Measurements from ENCODE around the gene BTBD19. TPM values are rescaled to one million over a fixed set of nuclear protein-coding genes. Genes with fewer than 3 reads are reported as not detected.
A peak's percentile ranks its signal among the peaks of the same experiment; 100 is the strongest.

Gene BTBD19
- total RNA-seq, 1 donor from 2014 or later: 1.4 TPM

DNA sequence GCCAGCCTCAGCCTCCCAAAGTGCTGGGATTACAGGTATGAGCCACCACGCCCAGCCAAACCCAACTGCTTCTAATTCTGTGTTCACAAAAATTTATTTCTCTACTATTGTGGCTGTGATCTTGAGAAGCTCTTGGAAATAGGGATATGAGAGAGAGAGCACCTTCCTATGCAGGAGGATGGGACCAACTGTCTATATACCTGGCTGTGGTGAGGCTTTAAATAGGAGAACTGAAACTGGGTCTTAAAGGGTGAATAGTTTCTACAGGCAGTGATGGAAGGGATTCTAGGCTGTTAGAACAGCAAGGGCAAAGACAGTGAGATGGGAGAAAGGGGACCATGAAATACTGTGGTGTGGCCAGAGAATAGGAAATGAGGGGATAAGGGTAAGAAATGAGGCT is 43.0 kb downstream of the BTBD19 start:
- no peak for DNase-seq (ENCODE audit: low spot score)
- Histone ChIP-seq H3K9me3 (ENCODE audit: low read depth) (no peaks in the 10 kb centered on the region), H3K4me1 (peaks cover 9% of the 10 kb centered on the region), H3K4me3 (no peak overlapping the region), H4K20me1 (ENCODE audit: low read depth) (no peaks in the 10 kb centered on the region), H2AFZ (replicated peaks) (no peak overlapping the region), H3K4me2 (no peak overlapping the region), H3K9ac (no peak overlapping the region), H3F3A (ENCODE audit: low read depth) (no peaks in the 10 kb centered on the region), H3K27me3 (no peaks in the 10 kb centered on the region), H3K36me3 (no peaks in the 10 kb centered on the region), H3K27ac (no peak overlapping the region), H3K79me2 (ENCODE audit: low read depth) (no peaks in the 10 kb centered on the region)
- Mint-ChIP-seq H3K27ac (peak overlapping the region; percentile 9), H3K4me1 (peaks cover 4% of the 10 kb centered on the region), H3K9me3 (no peaks in the 10 kb centered on the region), H3K27me3 (ENCODE audit: insufficient read depth, low read depth) (no peaks in the 10 kb centered on the region), H3K4me3 (no peak overlapping the region), H3K36me3 (peaks cover 22% of the 10 kb centered on the region)
- TF ChIP-seq CTCF (IDR thresholded peaks at IDR 0.05) (no peak), EZH2phosphoT487 (IDR thresholded peaks at IDR 0.05) (no peak), EZH2 (IDR thresholded peaks at IDR 0.05) (no peak)

DNA sequence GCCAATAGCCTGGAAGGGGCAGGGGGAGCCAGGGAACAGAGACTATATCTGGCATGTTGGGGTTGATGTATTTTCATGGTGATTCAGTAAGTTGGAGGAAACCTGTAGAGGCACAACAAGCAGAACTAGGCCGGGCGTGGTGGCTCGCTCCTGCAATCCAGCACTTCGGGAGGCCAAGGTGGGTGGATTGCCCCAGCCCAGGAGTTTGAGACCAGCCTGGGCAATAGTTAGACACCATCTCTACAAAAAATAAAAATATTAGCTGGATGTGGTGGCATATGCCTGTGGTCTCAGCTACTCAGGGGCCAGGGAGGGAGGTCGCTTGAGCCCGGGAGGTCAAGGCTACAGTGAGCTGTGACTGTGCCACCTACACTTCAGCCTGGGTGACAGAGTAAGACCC is 44.9 kb downstream of the BTBD19 start:
- H3K27me3 Mint-ChIP-seq (ENCODE audit: insufficient read depth, low read depth): no peaks in the 10 kb centered on the region
- Histone ChIP-seq H3K9ac (no peak overlapping the region), H3K36me3 (no peaks in the 10 kb centered on the region), H4K20me1 (ENCODE audit: low read depth) (no peaks in the 10 kb centered on the region), H3K4me3 (no peak overlapping the region), H3K4me2 (no peak overlapping the region), H2AFZ (replicated peaks) (no peak overlapping the region), H3K9me3 (ENCODE audit: low read depth) (no peaks in the 10 kb centered on the region), H3F3A (ENCODE audit: low read depth) (no peaks in the 10 kb centered on the region), H3K27me3 (no peaks in the 10 kb centered on the region), H3K79me2 (ENCODE audit: low read depth) (no peaks in the 10 kb centered on the region), H3K27ac (no peak overlapping the region), H3K4me1 (peaks cover 9% of the 10 kb centered on the region)
- H3K27ac Mint-ChIP-seq: no peak overlapping the region
- no peak for DNase-seq (ENCODE audit: low spot score)
- no peaks in the 10 kb centered on the region for H3K9me3 Mint-ChIP-seq
- peaks cover 30% of the 10 kb centered on the region for H3K36me3 Mint-ChIP-seq
- peaks cover 4% of the 10 kb centered on the region for H3K4me1 Mint-ChIP-seq
- TF ChIP-seq CTCF (IDR thresholded peaks at IDR 0.05) (no peak), EZH2phosphoT487 (IDR thresholded peaks at IDR 0.05) (no peak), EZH2 (IDR thresholded peaks at IDR 0.05) (no peak)
- H3K4me3 Mint-ChIP-seq: no peak overlapping the region

DNA sequence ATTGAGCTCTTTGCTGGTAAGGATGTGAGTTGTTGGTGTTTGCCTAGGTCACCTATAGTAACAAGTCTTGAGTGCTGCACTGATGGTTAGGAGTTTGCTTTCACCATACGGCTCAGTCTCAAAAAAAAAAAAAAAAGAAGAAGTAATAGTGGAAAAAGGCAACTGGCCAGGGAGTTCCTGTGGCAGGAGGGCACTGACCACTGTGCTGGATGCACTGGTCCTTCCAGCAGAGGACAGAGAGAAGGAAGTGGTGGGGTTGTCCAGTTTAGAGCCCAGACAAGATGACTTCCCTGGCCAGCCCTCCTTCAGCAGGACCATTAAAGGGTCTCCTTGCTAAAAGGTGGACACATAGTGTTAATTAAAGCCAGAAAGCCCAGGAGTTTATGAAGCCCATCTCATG is 46.6 kb downstream of the BTBD19 start:
- no peak for DNase-seq (ENCODE audit: low spot score)
- TF ChIP-seq EZH2 (IDR thresholded peaks at IDR 0.05) (no peak), EZH2phosphoT487 (IDR thresholded peaks at IDR 0.05) (no peak), CTCF (IDR thresholded peaks at IDR 0.05) (no peak)
- Mint-ChIP-seq H3K36me3 (peaks cover 26% of the 10 kb centered on the region), H3K9me3 (no peaks in the 10 kb centered on the region), H3K27me3 (ENCODE audit: insufficient read depth, low read depth) (no peaks in the 10 kb centered on the region), H3K27ac (no peak overlapping the region), H3K4me1 (no peaks in the 10 kb centered on the region), H3K4me3 (no peak overlapping the region)
- no peak overlapping the region for H3K4me3 ChIP-seq
- H3K27me3 ChIP-seq: no peaks in the 10 kb centered on the region
- no peaks in the 10 kb centered on the region for H3F3A ChIP-seq (ENCODE audit: low read depth)
- no peaks in the 10 kb centered on the region for H4K20me1 ChIP-seq (ENCODE audit: low read depth)
- H3K27ac ChIP-seq: no peak overlapping the region
- H2AFZ ChIP-seq (replicated peaks): no peak overlapping the region
- H3K4me1 ChIP-seq: no peaks in the 10 kb centered on the region
- H3K9me3 ChIP-seq (ENCODE audit: low read depth): no peaks in the 10 kb centered on the region
- no peaks in the 10 kb centered on the region for H3K36me3 ChIP-seq
- no peak overlapping the region for H3K4me2 ChIP-seq
- no peaks in the 10 kb centered on the region for H3K79me2 ChIP-seq (ENCODE audit: low read depth)
- no peak overlapping the region for H3K9ac ChIP-seq

Data from neural progenitor cell (in vitro differentiated cells).